ENCODE measurements around the gene CASP9. TPM values are rescaled to one million over a fixed set of nuclear protein-coding genes. Genes with fewer than 3 reads are reported as not detected.

CASP9 gene
- total and polyA plus RNA-seq, 2 experiments from 2014 or later = 7.7 to 25.0 TPM

DNA sequence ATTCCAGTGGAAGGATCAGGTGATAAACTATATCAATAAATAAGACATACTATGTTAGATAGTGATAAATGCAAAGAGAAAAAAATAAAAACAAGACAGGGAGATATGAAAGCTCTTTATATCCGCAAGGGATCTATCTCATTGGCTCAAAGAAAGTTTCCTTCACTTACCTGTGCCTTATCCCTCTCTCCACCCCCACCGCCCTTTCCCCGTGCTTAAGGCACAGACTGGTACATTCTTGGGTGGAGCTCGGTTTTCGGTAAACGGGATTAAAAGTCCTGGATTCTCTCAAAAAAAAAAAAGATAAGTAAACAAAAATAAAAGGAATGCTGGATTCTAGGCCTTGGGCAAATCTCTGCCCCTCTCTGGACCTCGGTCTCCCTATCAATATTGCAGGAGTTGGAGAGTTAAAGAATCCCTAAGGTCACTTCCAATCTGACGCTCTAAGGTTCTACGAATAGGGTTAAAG is 2.0 kb upstream of the CASP9 start (continued):
- TF ChIP-seq, protein P1, sequence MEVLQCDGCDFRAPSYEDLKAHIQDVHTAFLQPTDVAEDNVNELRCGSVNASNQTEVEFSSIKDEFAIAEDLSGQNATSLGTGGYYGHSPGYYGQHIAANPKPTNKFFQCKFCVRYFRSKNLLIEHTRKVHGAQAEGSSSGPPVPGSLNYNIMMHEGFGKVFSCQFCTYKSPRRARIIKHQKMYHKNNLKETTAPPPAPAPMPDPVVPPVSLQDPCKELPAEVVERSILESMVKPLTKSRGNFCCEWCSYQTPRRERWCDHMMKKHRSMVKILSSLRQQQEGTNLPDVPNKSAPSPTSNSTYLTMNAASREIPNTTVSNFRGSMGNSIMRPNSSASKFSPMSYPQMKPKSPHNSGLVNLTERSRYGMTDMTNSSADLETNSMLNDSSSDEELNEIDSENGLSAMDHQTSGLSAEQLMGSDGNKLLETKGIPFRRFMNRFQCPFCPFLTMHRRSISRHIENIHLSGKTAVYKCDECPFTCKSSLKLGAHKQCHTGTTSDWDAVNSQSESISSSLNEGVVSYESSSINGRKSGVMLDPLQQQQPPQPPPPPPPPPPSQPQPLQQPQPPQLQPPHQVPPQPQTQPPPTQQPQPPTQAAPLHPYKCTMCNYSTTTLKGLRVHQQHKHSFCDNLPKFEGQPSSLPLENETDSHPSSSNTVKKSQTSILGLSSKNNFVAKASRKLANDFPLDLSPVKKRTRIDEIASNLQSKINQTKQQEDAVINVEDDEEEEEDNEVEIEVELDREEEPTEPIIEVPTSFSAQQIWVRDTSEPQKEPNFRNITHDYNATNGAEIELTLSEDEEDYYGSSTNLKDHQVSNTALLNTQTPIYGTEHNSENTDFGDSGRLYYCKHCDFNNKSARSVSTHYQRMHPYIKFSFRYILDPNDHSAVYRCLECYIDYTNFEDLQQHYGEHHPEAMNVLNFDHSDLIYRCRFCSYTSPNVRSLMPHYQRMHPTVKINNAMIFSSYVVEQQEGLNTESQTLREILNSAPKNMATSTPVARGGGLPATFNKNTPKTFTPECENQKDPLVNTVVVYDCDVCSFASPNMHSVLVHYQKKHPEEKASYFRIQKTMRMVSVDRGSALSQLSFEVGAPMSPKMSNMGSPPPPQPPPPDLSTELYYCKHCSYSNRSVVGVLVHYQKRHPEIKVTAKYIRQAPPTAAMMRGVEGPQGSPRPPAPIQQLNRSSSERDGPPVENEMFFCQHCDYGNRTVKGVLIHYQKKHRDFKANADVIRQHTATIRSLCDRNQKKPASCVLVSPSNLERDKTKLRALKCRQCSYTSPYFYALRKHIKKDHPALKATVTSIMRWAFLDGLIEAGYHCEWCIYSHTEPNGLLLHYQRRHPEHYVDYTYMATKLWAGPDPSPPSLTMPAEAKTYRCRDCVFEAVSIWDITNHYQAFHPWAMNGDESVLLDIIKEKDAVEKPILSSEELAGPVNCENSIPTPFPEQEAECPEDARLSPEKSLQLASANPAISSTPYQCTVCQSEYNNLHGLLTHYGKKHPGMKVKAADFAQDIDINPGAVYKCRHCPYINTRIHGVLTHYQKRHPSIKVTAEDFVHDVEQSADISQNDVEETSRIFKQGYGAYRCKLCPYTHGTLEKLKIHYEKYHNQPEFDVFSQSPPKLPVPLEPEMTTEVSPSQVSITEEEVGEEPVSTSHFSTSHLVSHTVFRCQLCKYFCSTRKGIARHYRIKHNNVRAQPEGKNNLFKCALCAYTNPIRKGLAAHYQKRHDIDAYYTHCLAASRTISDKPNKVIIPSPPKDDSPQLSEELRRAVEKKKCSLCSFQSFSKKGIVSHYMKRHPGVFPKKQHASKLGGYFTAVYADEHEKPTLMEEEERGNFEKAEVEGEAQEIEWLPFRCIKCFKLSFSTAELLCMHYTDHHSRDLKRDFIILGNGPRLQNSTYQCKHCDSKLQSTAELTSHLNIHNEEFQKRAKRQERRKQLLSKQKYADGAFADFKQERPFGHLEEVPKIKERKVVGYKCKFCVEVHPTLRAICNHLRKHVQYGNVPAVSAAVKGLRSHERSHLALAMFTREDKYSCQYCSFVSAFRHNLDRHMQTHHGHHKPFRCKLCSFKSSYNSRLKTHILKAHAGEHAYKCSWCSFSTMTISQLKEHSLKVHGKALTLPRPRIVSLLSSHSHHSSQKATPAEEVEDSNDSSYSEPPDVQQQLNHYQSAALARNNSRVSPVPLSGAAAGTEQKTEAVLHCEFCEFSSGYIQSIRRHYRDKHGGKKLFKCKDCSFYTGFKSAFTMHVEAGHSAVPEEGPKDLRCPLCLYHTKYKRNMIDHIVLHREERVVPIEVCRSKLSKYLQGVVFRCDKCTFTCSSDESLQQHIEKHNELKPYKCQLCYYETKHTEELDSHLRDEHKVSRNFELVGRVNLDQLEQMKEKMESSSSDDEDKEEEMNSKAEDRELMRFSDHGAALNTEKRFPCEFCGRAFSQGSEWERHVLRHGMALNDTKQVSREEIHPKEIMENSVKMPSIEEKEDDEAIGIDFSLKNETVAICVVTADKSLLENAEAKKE (CRISPR knock-in tag; IDR thresholded peaks at IDR 0.05) = no peak
- no peak for TF ChIP-seq STAT1 (IDR thresholded peaks at IDR 0.05; ENCODE audit: unreplicated experiment)
- TF ChIP-seq ZNF331 (CRISPR knock-in tag; IDR thresholded peaks at IDR 0.05; ENCODE audit: low read depth) = no peak
- TF ChIP-seq POLR2AphosphoS5 (IDR thresholded peaks at IDR 0.05; ENCODE audit: low read depth) = no peak
- TF ChIP-seq, protein P2, sequence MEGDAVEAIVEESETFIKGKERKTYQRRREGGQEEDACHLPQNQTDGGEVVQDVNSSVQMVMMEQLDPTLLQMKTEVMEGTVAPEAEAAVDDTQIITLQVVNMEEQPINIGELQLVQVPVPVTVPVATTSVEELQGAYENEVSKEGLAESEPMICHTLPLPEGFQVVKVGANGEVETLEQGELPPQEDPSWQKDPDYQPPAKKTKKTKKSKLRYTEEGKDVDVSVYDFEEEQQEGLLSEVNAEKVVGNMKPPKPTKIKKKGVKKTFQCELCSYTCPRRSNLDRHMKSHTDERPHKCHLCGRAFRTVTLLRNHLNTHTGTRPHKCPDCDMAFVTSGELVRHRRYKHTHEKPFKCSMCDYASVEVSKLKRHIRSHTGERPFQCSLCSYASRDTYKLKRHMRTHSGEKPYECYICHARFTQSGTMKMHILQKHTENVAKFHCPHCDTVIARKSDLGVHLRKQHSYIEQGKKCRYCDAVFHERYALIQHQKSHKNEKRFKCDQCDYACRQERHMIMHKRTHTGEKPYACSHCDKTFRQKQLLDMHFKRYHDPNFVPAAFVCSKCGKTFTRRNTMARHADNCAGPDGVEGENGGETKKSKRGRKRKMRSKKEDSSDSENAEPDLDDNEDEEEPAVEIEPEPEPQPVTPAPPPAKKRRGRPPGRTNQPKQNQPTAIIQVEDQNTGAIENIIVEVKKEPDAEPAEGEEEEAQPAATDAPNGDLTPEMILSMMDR (conservative IDR thresholded peaks at IDR 0.05; ENCODE audit: low read depth in 2 of 2) = no peak
- no peak for TF ChIP-seq ZNF114 (CRISPR knock-in tag; IDR thresholded peaks at IDR 0.05)
- TF ChIP-seq NANOG (IDR thresholded peaks at IDR 0.05; ENCODE audit: borderline replicate concordance) = no peak
- no peak for TF ChIP-seq ETS1 (IDR thresholded peaks at IDR 0.05)
- TF ChIP-seq EZH2 (IDR thresholded peaks at IDR 0.05; ENCODE audit: low read depth, unreplicated experiment) = no peak
- no peak for TF ChIP-seq EZH2phosphoT487 (IDR thresholded peaks at IDR 0.05; ENCODE audit: unreplicated experiment)
